Glomerular endothelial cell (primary cell): ENCODE measurements around the gene ALCAM. TPM values are rescaled to one million over a fixed set of nuclear protein-coding genes. Genes with fewer than 3 reads are reported as not detected.

Experiments used
- DNase-seq: peaks from one replicate; pipeline ENCODE4 v3.0.0-alpha.2; 2011; ENCODE audit warnings: low read depth, low spot score; ENCODE audit errors: extremely low read depth
- total RNA-seq: library from RNA; depleted of rRNA; stranded (reverse); fragments of >200 nt; gene quantifications from 2 replicates; pipeline ENCODE4 v1.2.3, GENCODE V29; 2015

Gene ALCAM
- total RNA-seq, 1 donor from 2014 or later = 50.8 TPM

GRCh38 chr3:105518806-105519418 is 152.2 kb downstream of the ALCAM start:
- DNase-seq = peak; percentile 51

DNA sequence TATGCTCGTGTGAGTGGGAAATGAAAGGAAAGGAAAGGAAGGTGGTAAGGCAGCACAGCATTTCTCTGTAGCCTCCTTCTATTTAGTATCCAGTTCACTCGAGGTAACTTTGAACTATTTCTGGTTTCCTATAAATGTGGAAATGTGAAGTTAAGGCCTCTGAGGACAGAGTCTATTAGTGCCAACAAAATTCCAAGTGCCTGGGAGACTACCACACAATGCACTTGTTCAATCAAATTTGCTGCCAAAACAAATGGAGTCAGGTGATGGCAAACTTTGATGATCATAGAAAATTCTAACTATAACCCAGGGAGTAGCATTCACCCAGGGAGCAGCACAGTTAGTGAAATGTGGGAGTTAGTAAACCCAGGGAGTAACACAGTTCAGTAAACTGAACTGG is 155.1 kb downstream of the ALCAM start:
- no peak for DNase-seq

GRCh38 chr3:105523501-105523900 is 156.8 kb downstream of the ALCAM start:
- DNase-seq = no peak

GRCh38 chr3:105525531-105525930 is 158.8 kb downstream of the ALCAM start:
- no peak for DNase-seq

- no peak for DNase-seq
Measured at GRCh38 chr3:105526360-105527111, 159.8 kb downstream of the ALCAM start.

DNA sequence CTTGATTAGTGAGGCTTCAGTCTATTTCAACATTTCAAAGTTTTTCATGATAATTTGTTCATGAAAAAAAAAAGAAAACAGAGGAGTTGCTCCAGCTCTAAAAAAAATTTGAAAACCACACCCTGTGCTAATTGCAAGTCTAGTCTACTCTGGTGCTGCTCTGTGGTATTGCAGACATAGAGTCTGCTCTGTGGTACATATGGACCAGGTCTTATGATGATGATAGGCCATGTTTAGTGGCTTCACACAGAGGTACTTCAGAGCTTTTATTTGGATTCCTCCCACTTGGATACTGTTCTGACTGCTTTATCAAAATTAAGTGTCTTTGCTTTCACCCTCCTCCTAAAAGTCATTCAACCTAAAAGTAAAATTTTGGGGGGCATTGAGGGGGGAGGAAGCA is 160.8 kb downstream of the ALCAM start:
- no peak for DNase-seq

DNA sequence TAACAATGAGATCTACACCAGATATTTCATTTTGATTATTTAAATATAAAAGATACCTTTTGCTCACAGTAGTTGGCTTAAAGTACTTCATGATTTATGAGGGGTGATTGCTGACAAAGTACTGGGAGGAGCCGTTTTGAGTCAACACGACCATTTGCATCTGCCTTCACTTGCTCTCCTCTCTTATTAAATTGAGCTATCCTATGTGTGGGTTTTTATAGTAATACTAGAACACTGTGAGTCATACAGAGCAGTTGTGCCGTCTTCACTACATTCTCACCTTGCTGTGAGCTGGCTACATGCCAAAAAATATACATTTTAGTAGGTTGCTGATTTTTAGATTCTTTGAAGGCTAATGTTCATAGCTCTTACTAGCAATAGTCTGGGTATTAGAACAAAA is 161.2 kb downstream of the ALCAM start:
- no peak for DNase-seq

DNA sequence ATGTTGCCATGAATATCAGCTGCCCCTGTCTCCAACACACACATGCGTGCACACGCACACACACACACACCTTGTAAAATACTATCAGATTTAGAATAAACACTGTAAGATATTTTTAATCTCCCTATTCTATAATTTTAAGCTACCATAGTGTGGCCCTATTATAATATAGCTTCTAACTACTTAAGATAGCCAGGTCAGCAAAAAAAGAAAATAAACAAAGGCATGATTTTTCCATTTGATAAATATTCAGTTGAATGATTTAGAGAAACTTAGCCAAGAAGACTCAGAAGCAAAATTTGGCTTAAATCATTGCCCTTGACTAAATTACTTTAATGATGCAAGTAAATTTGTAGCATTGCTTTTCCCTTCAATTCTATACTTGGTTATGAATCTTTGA is 162.2 kb downstream of the ALCAM start:
- DNase-seq = no peak

- no peak for DNase-seq
Measured at GRCh38 chr3:105529456-105529855, 162.7 kb downstream of the ALCAM start.

GRCh38 chr3:105532251-105532650 is 165.5 kb downstream of the ALCAM start:
- no peak for DNase-seq

GRCh38 chr3:105533960-105534359 is 167.3 kb downstream of the ALCAM start:
- no peak for DNase-seq

DNA sequence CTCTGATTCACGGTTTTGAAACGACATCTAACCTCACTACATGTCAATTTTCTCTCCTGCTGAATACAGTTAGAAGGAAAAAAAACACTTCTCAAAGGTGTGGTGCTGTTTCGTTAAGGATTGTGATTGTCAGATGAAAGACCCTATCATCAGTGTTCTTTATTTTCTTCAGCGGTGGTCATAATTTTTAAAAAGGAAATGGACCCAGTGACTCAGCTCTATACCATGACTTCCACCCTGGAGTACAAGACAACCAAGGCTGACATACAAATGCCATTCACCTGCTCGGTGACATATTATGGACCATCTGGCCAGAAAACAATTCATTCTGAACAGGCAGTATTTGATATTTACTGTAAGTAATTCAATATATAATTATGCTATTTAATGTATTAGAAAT is 167.8 kb downstream of the ALCAM start:
- DNase-seq = no peak

DNA sequence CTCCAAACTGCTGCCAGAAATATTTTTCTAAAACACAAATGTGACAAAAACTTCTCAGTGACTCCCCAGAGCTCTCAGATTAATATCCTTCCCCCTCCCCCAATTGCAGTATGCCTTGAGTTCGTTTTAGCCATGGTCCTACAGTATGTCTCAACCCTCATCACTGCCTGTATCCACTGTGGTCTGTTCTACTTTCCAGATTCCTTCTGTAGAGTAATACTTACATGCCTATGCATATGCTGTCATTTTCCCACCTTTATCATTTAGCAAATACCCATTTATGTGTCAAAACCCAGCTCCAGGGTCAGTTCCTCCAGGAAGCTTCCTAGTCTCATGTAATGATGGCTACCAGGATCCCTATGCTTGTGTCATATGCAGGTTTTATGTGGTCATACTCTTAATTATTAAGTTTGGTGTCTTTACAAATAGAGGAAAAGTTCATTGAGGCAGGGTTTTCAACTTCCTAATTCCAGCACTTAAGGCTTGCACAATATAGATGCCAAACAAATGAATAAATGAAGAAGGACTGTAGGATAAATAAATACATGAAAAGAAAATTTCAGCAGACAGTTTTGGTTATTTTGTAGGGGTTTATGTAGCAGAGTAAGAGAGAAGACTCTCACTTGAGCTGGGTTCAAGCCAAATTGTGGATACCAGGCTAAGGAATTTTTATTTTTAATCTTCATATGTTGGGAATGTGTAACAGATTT is 170.8 kb downstream of the ALCAM start:
- DNase-seq = no peak

GRCh38 chr3:105538483-105538882 is 171.8 kb downstream of the ALCAM start:
- DNase-seq = no peak

DNA sequence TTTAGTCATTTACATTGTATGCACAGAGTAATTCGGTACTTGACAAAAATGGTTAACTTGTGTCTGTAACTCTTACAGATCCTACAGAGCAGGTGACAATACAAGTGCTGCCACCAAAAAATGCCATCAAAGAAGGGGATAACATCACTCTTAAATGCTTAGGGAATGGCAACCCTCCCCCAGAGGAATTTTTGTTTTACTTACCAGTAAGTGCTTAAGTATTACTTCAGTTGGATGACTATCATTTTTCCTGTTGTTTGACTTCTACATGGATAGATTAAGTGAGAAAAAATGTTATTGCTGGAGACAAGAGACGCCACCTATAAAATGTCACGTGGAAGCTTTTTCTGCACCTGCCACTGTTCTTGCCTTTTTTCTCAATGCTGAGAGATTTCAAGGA is 173.2 kb downstream of the ALCAM start:
- no peak for DNase-seq

DNA sequence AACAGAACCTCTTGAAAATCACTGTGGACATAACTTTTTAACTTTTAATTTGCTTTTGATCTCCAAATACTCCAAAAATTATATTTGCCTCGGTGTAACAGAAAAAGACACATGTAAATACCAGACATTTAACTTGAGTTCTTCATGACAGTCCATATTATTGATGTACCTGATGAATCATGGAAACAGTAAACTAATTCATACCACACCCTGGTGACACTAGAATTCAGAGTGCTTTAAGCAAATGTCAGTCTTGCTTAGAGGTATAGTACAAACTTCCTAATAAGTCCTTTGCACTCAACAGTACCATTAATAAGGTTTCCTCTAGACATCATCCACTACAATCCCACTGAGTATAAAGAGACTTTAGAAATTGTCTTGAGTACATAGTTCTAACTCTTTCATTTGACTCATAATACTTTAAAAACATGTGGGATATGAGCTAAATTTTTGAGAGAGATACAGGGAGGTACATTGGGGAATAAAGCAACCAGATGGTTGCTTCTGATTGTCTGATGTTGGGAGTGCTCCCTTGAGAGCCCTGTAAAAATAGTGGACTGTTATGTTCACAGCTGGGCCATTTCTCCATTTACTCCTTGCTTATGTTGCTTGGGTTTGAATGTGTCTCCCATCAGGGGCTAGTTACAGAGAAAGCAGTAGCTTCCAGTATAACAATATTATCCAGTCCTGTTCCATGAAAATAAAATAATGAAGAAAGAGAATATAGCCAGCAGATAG is 175.7 kb downstream of the ALCAM start:
- no peak for DNase-seq

DNA sequence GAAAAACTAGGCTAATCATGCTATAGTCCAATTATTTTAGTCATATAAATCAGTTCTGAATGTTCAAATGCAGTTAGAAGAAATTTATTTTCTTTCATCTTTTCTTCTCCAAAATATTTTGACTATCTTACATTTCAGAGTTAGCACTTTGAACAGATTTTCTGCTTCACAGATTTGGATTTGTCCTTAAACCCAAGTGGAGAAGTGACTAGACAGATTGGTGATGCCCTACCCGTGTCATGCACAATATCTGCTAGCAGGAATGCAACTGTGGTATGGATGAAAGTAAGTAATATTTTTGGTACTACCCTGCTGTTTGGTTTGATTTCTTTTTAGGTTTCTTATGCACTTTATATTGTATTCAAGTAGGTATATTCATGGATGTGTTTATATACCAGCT is 178.3 kb downstream of the ALCAM start:
- DNase-seq = no peak

DNA sequence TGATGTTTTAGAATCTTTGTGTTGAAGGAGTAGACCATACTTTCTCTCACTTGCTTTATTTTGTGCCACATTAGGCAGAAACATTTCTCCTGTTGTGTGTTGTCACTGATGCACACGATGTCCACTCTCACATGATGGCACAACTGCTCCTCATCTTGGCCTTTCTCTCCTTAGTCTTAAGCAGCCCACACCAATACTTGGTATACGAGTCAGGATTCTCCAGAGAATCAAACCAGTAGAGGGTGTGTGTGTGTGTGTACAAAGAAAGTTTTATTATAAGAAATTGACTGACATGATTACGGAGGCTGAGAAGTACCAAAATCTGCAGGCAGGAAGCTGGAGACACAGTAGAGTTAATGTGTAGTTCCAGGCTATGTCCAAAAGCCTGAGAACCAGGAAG is 187.1 kb downstream of the ALCAM start:
- DNase-seq = no peak

DNA sequence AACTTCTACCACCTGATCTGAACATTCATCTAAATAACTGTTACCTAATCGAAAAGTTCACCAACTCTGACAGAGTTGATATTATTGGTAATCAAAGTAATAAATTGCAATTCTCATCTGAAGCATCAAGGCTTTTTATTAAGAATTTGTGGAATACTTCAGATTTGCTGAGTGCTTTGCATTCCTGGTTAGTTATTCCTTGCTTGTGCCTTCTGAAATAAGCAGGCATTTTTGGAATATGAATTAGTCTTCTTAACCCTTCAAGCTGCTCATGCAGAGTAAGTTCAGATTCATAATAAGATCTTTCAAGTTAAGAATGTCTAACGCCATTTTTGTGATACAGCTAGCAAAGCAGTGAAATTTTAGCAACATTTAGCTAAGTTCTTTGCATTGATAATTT is 188.5 kb downstream of the ALCAM start:
- no peak for DNase-seq

DNA sequence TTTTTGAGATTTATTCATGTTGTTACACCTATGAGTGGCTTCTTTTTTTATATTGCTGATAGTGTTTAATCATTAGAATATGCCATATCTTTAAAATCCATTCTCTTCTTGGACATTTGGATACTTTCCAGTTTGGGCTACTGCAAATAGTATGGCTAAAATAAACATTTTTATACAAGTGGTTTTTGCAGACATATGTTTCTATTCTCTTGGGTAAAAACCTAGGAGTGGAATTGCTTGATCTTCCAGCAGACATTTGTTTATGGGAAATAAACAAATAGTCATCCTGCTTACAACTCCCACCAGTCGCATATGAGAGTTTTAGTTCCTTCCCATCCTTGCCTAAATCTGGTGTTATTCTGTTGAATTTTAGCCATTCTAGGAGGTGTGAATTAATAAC is 193.1 kb downstream of the ALCAM start:
- DNase-seq = no peak

DNA sequence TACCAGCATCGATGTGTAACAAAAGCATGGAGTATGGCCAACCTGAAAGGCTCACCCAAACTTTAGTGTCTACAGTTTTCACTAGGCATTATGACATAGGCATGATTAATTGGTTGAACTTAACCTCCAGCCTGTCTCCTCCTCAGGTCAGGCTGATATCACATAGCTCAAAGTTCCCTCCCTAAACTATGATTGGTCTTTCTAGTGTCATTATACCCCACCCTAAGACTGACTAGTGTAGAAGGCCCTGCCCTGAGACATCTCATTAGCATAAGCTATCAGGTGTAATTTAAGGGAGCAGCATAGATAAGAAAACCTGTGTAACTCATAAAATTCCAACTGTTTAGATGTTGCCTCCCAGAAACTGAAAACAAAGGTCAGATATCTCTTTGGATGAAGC is 195.2 kb downstream of the ALCAM start:
- no peak for DNase-seq
